Measurements from ENCODE around the gene PRRG1. TPM values are rescaled to one million over a fixed set of nuclear protein-coding genes. Genes with fewer than 3 reads are reported as not detected.
"Not testable (repeated sequence)": the region's sequence is repeated elsewhere in the genome, so short reads cannot be mapped to it uniquely, and the experiment has no call there.

The PRRG1 gene
- total RNA-seq, 2 experiments from 2014 or later = not detected

GRCh38 chrX:37455381-37455780, 106.2 kb downstream of the PRRG1 start:
- Histone ChIP-seq H3K4me3 (ENCODE audit: low read depth, low read length, poor library complexity, severe bottlenecking) (no peak overlapping the region), H3K9me2 (ENCODE audit: insufficient read depth, low read length) (no peaks in the 10 kb centered on the region), H4K20me1 (ENCODE audit: insufficient read depth, low read length) (no peaks in the 10 kb centered on the region), H3K79me2 (ENCODE audit: insufficient read depth, low read depth, low read length) (no peaks in the 10 kb centered on the region), H3K9me3 (ENCODE audit: low read length) (no peaks in the 10 kb centered on the region), H3K4me2 (ENCODE audit: low read length) (no peak overlapping the region), H3K4me1 (ENCODE audit: insufficient read depth, low read length, poor library complexity, severe bottlenecking) (no peaks in the 10 kb centered on the region), H3K27ac (ENCODE audit: low read depth, low read length, poor library complexity, severe bottlenecking) (no peak overlapping the region), H2AFZ (ENCODE audit: low read length) (no peak overlapping the region), H3K36me3 (ENCODE audit: insufficient read depth, low read length) (no peaks in the 10 kb centered on the region)
- TF ChIP-seq EZH2phosphoT487 (IDR thresholded peaks at IDR 0.05; ENCODE audit: borderline replicate concordance, low read depth, low read length) (no peak), CTCF (conservative IDR thresholded peaks at IDR 0.05; ENCODE audit: low read length) (no peak)
- POLR2A ChIA-PET = interaction anchor here (0.6 kb wide), 1 partner anchor 670 kb away, joined by 3 read pairs; no protein-coding TSS in a partner anchor
- BruUV-seq (replicated peaks) = no TSS peak
- DNase-seq (ENCODE audit: low spot score) = no peak
- CTCF ChIA-PET (ENCODE audit: unreplicated experiment) = no interaction called here
- intact Hi-C loops (cut with micrococcal nuclease; ENCODE audit: unreplicated experiment) = no loop called here

GRCh38 chrX:37460285-37460684, 111.1 kb downstream of the PRRG1 start:
- H3K79me2 ChIP-seq (ENCODE audit: insufficient read depth, low read depth, low read length); H3K4me2 ChIP-seq (ENCODE audit: low read length); H2AFZ ChIP-seq (ENCODE audit: low read length); H4K20me1 ChIP-seq (ENCODE audit: insufficient read depth, low read length); H3K9me2 ChIP-seq (ENCODE audit: insufficient read depth, low read length); intact Hi-C loops (cut with micrococcal nuclease; ENCODE audit: unreplicated experiment); BruUV-seq (replicated peaks); H3K36me3 ChIP-seq (ENCODE audit: insufficient read depth, low read length); DNase-seq (ENCODE audit: low spot score); H3K4me1 ChIP-seq (ENCODE audit: insufficient read depth, low read length, poor library complexity, severe bottlenecking); CTCF ChIA-PET (ENCODE audit: unreplicated experiment); H3K4me3 ChIP-seq (ENCODE audit: low read depth, low read length, poor library complexity, severe bottlenecking); H3K27ac ChIP-seq (ENCODE audit: low read depth, low read length, poor library complexity, severe bottlenecking); POLR2A ChIA-PET; H3K9me3 ChIP-seq (ENCODE audit: low read length): not testable (repeated sequence)

- no TSS peak for BruUV-seq (replicated peaks)
- H3K9me2 ChIP-seq (ENCODE audit: insufficient read depth, low read length) = no peaks in the 10 kb centered on the region
- H3K4me2 ChIP-seq (ENCODE audit: low read length) = no peak overlapping the region
- H3K9me3 ChIP-seq (ENCODE audit: low read length) = no peaks in the 10 kb centered on the region
- H3K4me3 ChIP-seq (ENCODE audit: low read depth, low read length, poor library complexity, severe bottlenecking) = no peak overlapping the region
- no peaks in the 10 kb centered on the region for H3K4me1 ChIP-seq (ENCODE audit: insufficient read depth, low read length, poor library complexity, severe bottlenecking)
- intact Hi-C loops (cut with micrococcal nuclease; ENCODE audit: unreplicated experiment) = no loop called here
- TF ChIP-seq EZH2phosphoT487 (IDR thresholded peaks at IDR 0.05; ENCODE audit: borderline replicate concordance, low read depth, low read length) = no peak
- TF ChIP-seq CTCF (conservative IDR thresholded peaks at IDR 0.05; ENCODE audit: low read length) = no peak
- H4K20me1 ChIP-seq (ENCODE audit: insufficient read depth, low read length) = no peaks in the 10 kb centered on the region
- CTCF ChIA-PET (ENCODE audit: unreplicated experiment) = no interaction called here
- no peak overlapping the region for H3K27ac ChIP-seq (ENCODE audit: low read depth, low read length, poor library complexity, severe bottlenecking)
- H3K79me2 ChIP-seq (ENCODE audit: insufficient read depth, low read depth, low read length) = no peaks in the 10 kb centered on the region
- no peak overlapping the region for H2AFZ ChIP-seq (ENCODE audit: low read length)
- DNase-seq (ENCODE audit: low spot score) = no peak
- H3K36me3 ChIP-seq (ENCODE audit: insufficient read depth, low read length) = no peaks in the 10 kb centered on the region
- POLR2A ChIA-PET = no interaction called here
Measured at GRCh38 chrX:37462346-37462745, 113.2 kb downstream of the PRRG1 start.
